SK-N-SH (cell line): ENCODE results near the gene SYT3. TPM values are rescaled to one million over a fixed set of nuclear protein-coding genes. Genes with fewer than 3 reads are reported as not detected.
"Not testable (repeated sequence)": the region's sequence is repeated elsewhere in the genome, so short reads cannot be mapped to it uniquely, and the experiment has no call there.

Experiments used
- CTCF ChIA-PET: fragments of 300-600, 350-600 bp; formaldehyde crosslinking; extraction: SDS; loops from one replicate; lab custom pipeline; 2021; lab: Yijun Ruan, JAX
- POLR2A ChIA-PET: fragments of 350-600 bp; sonication (Branson Sonifier 250); formaldehyde crosslinking; extraction: SDS; loops from one replicate; lab custom pipeline; 2020; ENCODE audit warnings: antibody characterized with exemption, inconsistent platforms; lab: Yijun Ruan, JAX
- DNase-seq: peaks from one replicate; pipeline ENCODE4 v3.0.0; 2012
- H2AFZ ChIP-seq: fragments of 200-600 bp; sonication (generic); 2 replicates; pipeline ENCODE4 v1.8.1; 2016; ENCODE audit warnings: antibody characterized with exemption, mild to moderate bottlenecking, low read depth
- H3F3A ChIP-seq: fragments of 200-600 bp; sonication (generic); replicated peaks from 2 replicates; pipeline ENCODE3; 2016; ENCODE audit warnings: antibody characterized with exemption, mild to moderate bottlenecking; ENCODE audit not compliant: insufficient read depth
- H3K27ac ChIP-seq, 2 experiments: fragments of 200-500 bp in 1 of 2; fragments of 200-600 bp in 1 of 2; sonication (Bioruptor generic) in 1 of 2; sonication (generic), shearing (Covaris generic) in 1 of 2; 2 replicates each; pipeline versions ENCODE4 v1.5.1 to v1.6.1; 2014 to 2016; ENCODE audit warnings: low read depth in 2 of 2, inconsistent platforms in 1 of 2, low read length in 1 of 2, mild to moderate bottlenecking in 1 of 2, mixed read lengths in 1 of 2
- H3K27me3 ChIP-seq: fragments of 200-600 bp; sonication (generic), shearing (Covaris generic); 2 replicates; pipeline ENCODE4 v1.6.1; 2016; ENCODE audit warnings: mixed run types; ENCODE audit not compliant: insufficient read depth
- H3K36me3 ChIP-seq, 2 experiments: fragments of 200-500 bp in 1 of 2; fragments of 200-600 bp in 1 of 2; sonication (Bioruptor generic) in 1 of 2; sonication (generic) in 1 of 2; replicated peaks in 1 of 2; 2 replicates each; pipeline versions ENCODE3 to v1.5.1; 2014 to 2016; ENCODE audit warnings: low read length in 1 of 2, mild to moderate bottlenecking in 1 of 2; ENCODE audit not compliant: insufficient read depth in 2 of 2, control insufficient read depth in 1 of 2
- H3K4me1 ChIP-seq, 2 experiments: fragments of 200-500 bp in 1 of 2; fragments of 200-600 bp in 1 of 2; sonication (Bioruptor generic) in 1 of 2; sonication (generic), shearing (Covaris generic) in 1 of 2; 2 replicates each; pipeline versions ENCODE4 v1.5.1 to v1.6.1; 2014 to 2016; ENCODE audit warnings: low read depth in 1 of 2, low read length in 1 of 2, mixed run types in 1 of 2; ENCODE audit not compliant: insufficient read depth in 2 of 2, control insufficient read depth in 1 of 2
- H3K4me2 ChIP-seq: fragments of 200-600 bp; sonication (generic), shearing (Covaris generic); 2 replicates; pipeline ENCODE4 v1.6.1; 2017; ENCODE audit warnings: mixed run types
- H3K4me3 ChIP-seq, 2 experiments: fragments of 200-500 bp in 1 of 2; fragments of 200-600 bp in 1 of 2; sonication (Bioruptor generic) in 1 of 2; sonication (generic), shearing (Covaris generic) in 1 of 2; 2 replicates each; pipeline versions ENCODE4 v1.5.1 to v1.8.1; 2014 to 2016; ENCODE audit warnings: low read depth in 2 of 2, inconsistent platforms in 1 of 2, low read length in 1 of 2, mild to moderate bottlenecking in 1 of 2, mixed read lengths in 1 of 2, moderate library complexity in 1 of 2
- H3K79me2 ChIP-seq: fragments of 200-600 bp; sonication (generic); 2 replicates; pipeline ENCODE4 v1.8.1; 2017; ENCODE audit warnings: mild to moderate bottlenecking; ENCODE audit not compliant: insufficient read depth
- H3K9ac ChIP-seq: fragments of 200-600 bp; sonication (generic); 2 replicates; pipeline ENCODE4 v1.6.1; 2017; ENCODE audit warnings: mixed run types
- H3K9me2 ChIP-seq: fragments of 200-600 bp; sonication (generic); 2 replicates; pipeline ENCODE4 v1.6.1; 2017; ENCODE audit warnings: mixed run types
- H3K9me3 ChIP-seq: fragments of 200-600 bp; sonication (generic); 2 replicates; pipeline ENCODE4 v1.6.1; 2017; ENCODE audit warnings: mixed run types, mild to moderate bottlenecking, moderate library complexity
- H4K20me1 ChIP-seq: fragments of 200-600 bp; sonication (generic); 2 replicates; pipeline ENCODE4 v1.6.1; 2017; ENCODE audit warnings: mild to moderate bottlenecking, mixed run types; ENCODE audit not compliant: insufficient read depth
- FOXJ3 ChIP-seq: sonication (generic); formaldehyde crosslinking; IDR thresholded peaks from 2 replicates; pipeline ENCODE4 v1.5.1; 2020; ENCODE audit warnings: mild to moderate bottlenecking, missing genetic modification reagents
- JUND ChIP-seq: IDR thresholded peaks from 2 replicates; pipeline ENCODE4 v1.4.0; 2012
- MXI1 ChIP-seq: IDR thresholded peaks from 2 replicates; pipeline ENCODE4 v1.6.1; 2012; ENCODE audit warnings: mild to moderate bottlenecking, low read depth, low read length, improper control_type of control experiment
- RAD21 ChIP-seq: IDR thresholded peaks from 2 replicates; pipeline ENCODE4 v1.6.1; 2012; ENCODE audit warnings: mild to moderate bottlenecking, low read length
- RFX5 ChIP-seq: IDR thresholded peaks from 2 replicates; pipeline ENCODE4 v1.6.1; 2012; ENCODE audit warnings: mild to moderate bottlenecking, improper control_type of control experiment, low read length
- SIN3A ChIP-seq: IDR thresholded peaks from 2 replicates; pipeline ENCODE4 v1.6.1; 2012; ENCODE audit warnings: low read depth, mild to moderate bottlenecking, low read length, moderate library complexity, borderline replicate concordance
- WGBS: methylation state at CpG from one replicate; pipeline ENCODE4 v1.1.6; 2017; ENCODE audit warnings: low lambda C conversion rate; 5-methylcytosine and 5-hydroxymethylcytosine counted together
- polyA plus RNA-seq, 3 experiments: library from polyadenylated mRNA; depleted of rRNA; stranded (reverse); fragments of >200 nt; gene quantifications; 2 replicates each; pipeline ENCODE4 v1.2.3, GENCODE V29; 2012
- TF ChIP-seq, protein P1 (sequence below): fragments of 200-600 bp; sonication (generic); IDR thresholded peaks from 2 replicates; pipeline ENCODE4 v1.6.1; 2017; ENCODE audit warnings: antibody characterized with exemption, mild to moderate bottlenecking, moderate library complexity
- TF ChIP-seq, protein P2 (sequence below): fragments of 150-350 bp; IDR thresholded peaks from 2 replicates; pipeline ENCODE4 v1.6.1; 2016; ENCODE audit warnings: mild to moderate bottlenecking, low read depth, low read length
- TF ChIP-seq, protein P3 (sequence below): fragments of 150-350 bp; IDR thresholded peaks from 2 replicates; pipeline ENCODE4 v1.6.1; 2017; ENCODE audit warnings: antibody characterized with exemption, low read length, low read depth, borderline replicate concordance

Gene SYT3
- polyA plus RNA-seq, 1 of the 3 experiments (the other 2 are of a cell fraction) = 0.94 TPM

DNA sequence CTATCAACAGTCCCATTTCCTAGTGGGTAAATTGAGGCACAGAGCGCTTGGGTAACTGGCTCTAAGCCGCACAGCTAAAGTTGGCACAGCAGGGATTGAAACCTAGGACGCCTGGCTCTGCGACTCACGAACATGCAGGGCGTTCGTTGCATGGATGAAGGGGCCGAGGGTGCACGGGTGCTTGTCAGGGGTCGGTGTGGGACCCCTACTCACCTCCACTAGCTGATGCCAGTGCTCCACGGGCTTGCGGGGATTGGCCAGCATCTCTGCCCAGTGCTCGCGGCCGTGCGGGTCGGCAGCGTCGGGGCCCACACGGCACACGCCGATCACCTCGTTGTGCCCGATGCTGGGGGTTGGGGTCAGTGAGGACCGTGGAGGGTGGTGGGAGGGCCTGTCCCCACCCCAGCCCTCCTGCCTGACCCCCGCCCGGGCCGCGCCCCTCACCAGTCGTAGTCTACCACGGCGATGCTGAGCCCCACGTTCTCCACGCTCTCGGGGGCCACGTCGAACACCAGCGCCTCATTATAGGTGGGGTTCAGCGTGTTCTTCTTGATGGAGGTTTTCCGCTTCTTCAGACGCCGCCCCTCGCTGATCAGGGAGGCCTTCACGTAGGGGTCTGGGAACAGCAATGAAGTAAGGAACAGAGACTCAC, 14.6 kb downstream of the SYT3 start:
- no peak overlapping the region for H3K4me2 ChIP-seq
- no peaks in the 10 kb centered on the region for H3K4me1 ChIP-seq
- no peak overlapping the region for H2AFZ ChIP-seq
- POLR2A ChIA-PET = no interaction called here
- H3K9me3 ChIP-seq = no peaks in the 10 kb centered on the region
- CTCF ChIA-PET = interaction anchor here (1.0 kb wide), 1 partner anchor 268 kb away, joined by 3 read pairs; no protein-coding TSS in a partner anchor
- TF ChIP-seq JUND = no peak
- TF ChIP-seq SIN3A = no peak
- TF ChIP-seq, protein P1, sequence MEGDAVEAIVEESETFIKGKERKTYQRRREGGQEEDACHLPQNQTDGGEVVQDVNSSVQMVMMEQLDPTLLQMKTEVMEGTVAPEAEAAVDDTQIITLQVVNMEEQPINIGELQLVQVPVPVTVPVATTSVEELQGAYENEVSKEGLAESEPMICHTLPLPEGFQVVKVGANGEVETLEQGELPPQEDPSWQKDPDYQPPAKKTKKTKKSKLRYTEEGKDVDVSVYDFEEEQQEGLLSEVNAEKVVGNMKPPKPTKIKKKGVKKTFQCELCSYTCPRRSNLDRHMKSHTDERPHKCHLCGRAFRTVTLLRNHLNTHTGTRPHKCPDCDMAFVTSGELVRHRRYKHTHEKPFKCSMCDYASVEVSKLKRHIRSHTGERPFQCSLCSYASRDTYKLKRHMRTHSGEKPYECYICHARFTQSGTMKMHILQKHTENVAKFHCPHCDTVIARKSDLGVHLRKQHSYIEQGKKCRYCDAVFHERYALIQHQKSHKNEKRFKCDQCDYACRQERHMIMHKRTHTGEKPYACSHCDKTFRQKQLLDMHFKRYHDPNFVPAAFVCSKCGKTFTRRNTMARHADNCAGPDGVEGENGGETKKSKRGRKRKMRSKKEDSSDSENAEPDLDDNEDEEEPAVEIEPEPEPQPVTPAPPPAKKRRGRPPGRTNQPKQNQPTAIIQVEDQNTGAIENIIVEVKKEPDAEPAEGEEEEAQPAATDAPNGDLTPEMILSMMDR = no peak
- TF ChIP-seq MXI1 = no peak
- TF ChIP-seq FOXJ3 (CRISPR knock-in tag) = no peak
- TF ChIP-seq, protein P2, sequence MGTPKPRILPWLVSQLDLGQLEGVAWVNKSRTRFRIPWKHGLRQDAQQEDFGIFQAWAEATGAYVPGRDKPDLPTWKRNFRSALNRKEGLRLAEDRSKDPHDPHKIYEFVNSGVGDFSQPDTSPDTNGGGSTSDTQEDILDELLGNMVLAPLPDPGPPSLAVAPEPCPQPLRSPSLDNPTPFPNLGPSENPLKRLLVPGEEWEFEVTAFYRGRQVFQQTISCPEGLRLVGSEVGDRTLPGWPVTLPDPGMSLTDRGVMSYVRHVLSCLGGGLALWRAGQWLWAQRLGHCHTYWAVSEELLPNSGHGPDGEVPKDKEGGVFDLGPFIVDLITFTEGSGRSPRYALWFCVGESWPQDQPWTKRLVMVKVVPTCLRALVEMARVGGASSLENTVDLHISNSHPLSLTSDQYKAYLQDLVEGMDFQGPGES = no peak
- TF ChIP-seq RFX5 = no peak
- TF ChIP-seq, protein P3, sequence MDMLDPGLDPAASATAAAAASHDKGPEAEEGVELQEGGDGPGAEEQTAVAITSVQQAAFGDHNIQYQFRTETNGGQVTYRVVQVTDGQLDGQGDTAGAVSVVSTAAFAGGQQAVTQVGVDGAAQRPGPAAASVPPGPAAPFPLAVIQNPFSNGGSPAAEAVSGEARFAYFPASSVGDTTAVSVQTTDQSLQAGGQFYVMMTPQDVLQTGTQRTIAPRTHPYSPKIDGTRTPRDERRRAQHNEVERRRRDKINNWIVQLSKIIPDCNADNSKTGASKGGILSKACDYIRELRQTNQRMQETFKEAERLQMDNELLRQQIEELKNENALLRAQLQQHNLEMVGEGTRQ = no peak
- TF ChIP-seq RAD21 = no peak
- no peaks in the 10 kb centered on the region for H3K36me3 ChIP-seq
- no peak for DNase-seq
- no peaks in the 10 kb centered on the region for H3K79me2 ChIP-seq
- no peaks in the 10 kb centered on the region for H4K20me1 ChIP-seq
- H3K9me2 ChIP-seq = no peaks in the 10 kb centered on the region
- H3K4me3 ChIP-seq = no peak overlapping the region
- H3F3A ChIP-seq = no peaks in the 10 kb centered on the region
- whole genome bisulfite sequencing = 82% methylated on average over 34 of the region's 44 CpGs
- H3K27me3 ChIP-seq = no peaks in the 10 kb centered on the region; the same call in 1 of the 2 replicates
- H3K9ac ChIP-seq = no peak overlapping the region
- no peak overlapping the region for H3K27ac ChIP-seq

DNA sequence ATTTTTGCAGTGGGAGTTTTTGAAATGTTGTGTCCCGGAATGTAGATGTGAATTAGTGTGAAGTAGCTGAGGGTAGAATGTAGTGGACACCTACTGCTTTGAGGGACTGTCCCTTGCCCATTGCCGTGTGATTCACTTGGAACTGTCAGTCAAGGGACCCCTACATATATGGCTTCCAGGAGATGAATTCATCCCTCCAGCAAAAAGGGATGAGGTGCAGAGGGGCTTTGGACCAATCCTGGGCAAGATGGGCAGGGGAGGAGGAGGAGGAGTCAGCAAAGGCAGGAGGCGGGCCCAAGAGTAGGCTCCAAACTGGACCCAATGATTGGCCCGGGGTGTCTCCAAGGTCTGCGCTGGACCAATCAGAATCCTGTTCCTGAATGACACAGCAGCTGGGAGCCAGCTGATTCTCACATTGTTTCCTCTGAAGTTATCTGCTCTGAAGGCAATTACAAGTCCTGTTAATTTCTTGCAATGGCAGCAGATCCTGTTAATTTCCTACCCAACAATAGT, 19.2 kb downstream of the SYT3 start:
- H3K27me3 ChIP-seq, H4K20me1 ChIP-seq, H3F3A ChIP-seq, H3K36me3 ChIP-seq, H3K27ac ChIP-seq, DNase-seq, H3K9me3 ChIP-seq, H3K4me1 ChIP-seq, H3K9me2 ChIP-seq, H3K4me3 ChIP-seq, H3K79me2 ChIP-seq, H3K9ac ChIP-seq, CTCF ChIA-PET, H2AFZ ChIP-seq, H3K4me2 ChIP-seq, POLR2A ChIA-PET: not testable (repeated sequence)
- WGBS = 83% methylated on average over 2 of the region's 5 CpGs

DNA sequence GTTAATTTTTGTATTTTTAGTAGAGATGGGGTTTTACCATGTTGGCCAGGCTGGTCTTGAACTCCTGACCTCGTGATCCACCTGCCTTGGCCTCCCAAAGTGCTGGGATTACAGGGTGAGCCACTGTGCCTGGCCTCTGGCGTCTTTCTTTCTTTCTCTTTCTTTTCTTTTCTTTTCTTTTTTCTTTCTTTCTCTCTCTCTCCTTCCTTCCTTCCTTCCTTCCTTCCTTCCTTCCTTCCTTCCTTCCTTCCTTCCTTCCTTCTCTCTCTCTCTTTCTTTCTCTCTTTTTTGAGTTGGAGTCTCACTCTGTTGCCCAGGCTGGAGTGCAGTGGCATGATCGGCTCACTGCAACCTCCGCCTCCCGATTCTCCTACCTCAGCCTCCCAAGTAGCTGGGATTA, 20.5 kb downstream of the SYT3 start:
- H3K36me3 ChIP-seq, H3K9ac ChIP-seq, H3K79me2 ChIP-seq, CTCF ChIA-PET, H3K4me1 ChIP-seq, H3K9me3 ChIP-seq, H4K20me1 ChIP-seq, POLR2A ChIA-PET, DNase-seq, H3K27me3 ChIP-seq, H3K27ac ChIP-seq, H3F3A ChIP-seq, H2AFZ ChIP-seq, H3K4me3 ChIP-seq, H3K4me2 ChIP-seq, H3K9me2 ChIP-seq: not testable (repeated sequence)
- WGBS = 56% methylated on average over 5 of the region's 5 CpGs

DNA sequence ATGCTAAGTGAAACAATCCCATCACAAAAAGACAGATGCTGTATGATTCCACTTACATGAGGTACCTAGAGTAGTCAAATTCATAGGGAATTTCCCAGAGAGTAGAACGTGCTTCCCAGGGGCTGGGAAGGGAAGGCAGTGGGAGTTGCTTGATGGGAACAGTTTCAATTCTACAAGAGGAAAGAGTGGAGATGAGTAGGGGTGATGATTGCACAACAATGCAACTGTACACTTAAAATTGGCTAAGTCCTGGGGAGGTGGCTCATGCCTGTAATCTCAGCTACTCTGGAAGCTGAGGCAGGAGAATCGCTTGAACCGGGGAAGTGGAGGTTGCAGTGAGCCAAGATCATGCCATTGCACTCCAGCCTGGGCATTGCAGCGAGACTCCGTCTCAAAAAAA, 21.3 kb downstream of the SYT3 start:
- H2AFZ ChIP-seq, H3K9me2 ChIP-seq, H4K20me1 ChIP-seq, H3K79me2 ChIP-seq, H3K4me3 ChIP-seq, POLR2A ChIA-PET, H3K9ac ChIP-seq, H3K4me1 ChIP-seq, CTCF ChIA-PET, H3K9me3 ChIP-seq, DNase-seq, H3K27me3 ChIP-seq, H3K36me3 ChIP-seq, H3F3A ChIP-seq, H3K4me2 ChIP-seq, H3K27ac ChIP-seq: not testable (repeated sequence)
- 55% methylated on average over 4 of the region's 5 CpGs for WGBS
